Loucy (cell line): ENCODE results near the gene LTB4R2.

ENCODE experiments used
- H2AFZ ChIP-seq: fragments of 200-600 bp; sonication (generic); 2 replicates; pipeline ENCODE4 v1.6.0; 2016; ENCODE audit warnings: antibody characterized with exemption, mild to moderate bottlenecking, low read length, moderate library complexity
- H3F3A ChIP-seq: fragments of 200-600 bp; 2 replicates; pipeline ENCODE4 v1.6.0; 2016; ENCODE audit warnings: antibody characterized with exemption, low read depth, mild to moderate bottlenecking
- H3K27me3 ChIP-seq: fragments of 200-600 bp; sonication (generic); 2 replicates; pipeline ENCODE4 v1.6.1; 2014; ENCODE audit warnings: low read length, mild to moderate bottlenecking; ENCODE audit not compliant: insufficient read depth, poor library complexity, severe bottlenecking
- H3K36me3 ChIP-seq: fragments of 200-600 bp; sonication (generic); 2 replicates; pipeline ENCODE4 v1.6.1; 2016; ENCODE audit warnings: low read length; ENCODE audit not compliant: insufficient read depth
- H3K4me1 ChIP-seq: fragments of 200-600 bp; sonication (generic); 2 replicates; pipeline ENCODE4 v1.5.1; 2014; ENCODE audit warnings: low read length, mild to moderate bottlenecking; ENCODE audit not compliant: insufficient read depth, poor library complexity, severe bottlenecking
- H3K4me2 ChIP-seq: fragments of 200-600 bp; sonication (generic); 2 replicates; pipeline ENCODE4 v1.6.0; 2014; ENCODE audit warnings: antibody characterized with exemption, low read length, low read depth, mild to moderate bottlenecking; ENCODE audit not compliant: poor library complexity, severe bottlenecking
- H3K4me3 ChIP-seq: fragments of 200-600 bp; sonication (generic); 2 replicates; pipeline ENCODE4 v1.5.1; 2014; ENCODE audit warnings: low read length, mild to moderate bottlenecking, mixed read lengths; ENCODE audit not compliant: poor library complexity, severe bottlenecking
- H3K79me2 ChIP-seq: fragments of 200-600 bp; sonication (generic); 2 replicates; pipeline ENCODE4 v1.6.1; 2014; ENCODE audit warnings: low read length; ENCODE audit not compliant: insufficient read depth
- H3K9ac ChIP-seq: fragments of 200-600 bp; sonication (generic); 2 replicates; pipeline ENCODE4 v1.6.0; 2014; ENCODE audit warnings: mild to moderate bottlenecking, low read depth, low read length, moderate library complexity; ENCODE audit not compliant: poor library complexity, severe bottlenecking
- H3K9me2 ChIP-seq: fragments of 200-600 bp; sonication (generic); replicated peaks from 2 replicates; pipeline ENCODE4 v1.6.1; 2016; ENCODE audit warnings: low read depth, low read length, mixed read lengths
- H3K9me3 ChIP-seq: fragments of 200-600 bp; sonication (generic); 2 replicates; pipeline ENCODE4 v1.6.1; 2014; ENCODE audit warnings: mild to moderate bottlenecking, antibody characterized with exemption, low read length, low read depth; ENCODE audit not compliant: insufficient read depth
- H4K20me1 ChIP-seq: fragments of 200-600 bp; sonication (generic); 2 replicates; pipeline ENCODE4 v1.6.0; 2014; ENCODE audit warnings: antibody characterized with exemption, low read length, mild to moderate bottlenecking; ENCODE audit not compliant: insufficient read depth, poor library complexity, severe bottlenecking
- EZH2phosphoT487 ChIP-seq: fragments of 200-600 bp; IDR thresholded peaks from 2 replicates; pipeline ENCODE4 v1.6.1; 2018; ENCODE audit warnings: antibody characterized with exemption, mild to moderate bottlenecking, moderate library complexity, borderline replicate concordance
- TF ChIP-seq, protein P1 (sequence below): fragments of 200-600 bp; sonication (generic); conservative IDR thresholded peaks from 2 replicates; pipeline ENCODE4 v1.5.1; 2014; ENCODE audit warnings: mild to moderate bottlenecking, antibody characterized with exemption, low read length

Gene LTB4R2

DNA sequence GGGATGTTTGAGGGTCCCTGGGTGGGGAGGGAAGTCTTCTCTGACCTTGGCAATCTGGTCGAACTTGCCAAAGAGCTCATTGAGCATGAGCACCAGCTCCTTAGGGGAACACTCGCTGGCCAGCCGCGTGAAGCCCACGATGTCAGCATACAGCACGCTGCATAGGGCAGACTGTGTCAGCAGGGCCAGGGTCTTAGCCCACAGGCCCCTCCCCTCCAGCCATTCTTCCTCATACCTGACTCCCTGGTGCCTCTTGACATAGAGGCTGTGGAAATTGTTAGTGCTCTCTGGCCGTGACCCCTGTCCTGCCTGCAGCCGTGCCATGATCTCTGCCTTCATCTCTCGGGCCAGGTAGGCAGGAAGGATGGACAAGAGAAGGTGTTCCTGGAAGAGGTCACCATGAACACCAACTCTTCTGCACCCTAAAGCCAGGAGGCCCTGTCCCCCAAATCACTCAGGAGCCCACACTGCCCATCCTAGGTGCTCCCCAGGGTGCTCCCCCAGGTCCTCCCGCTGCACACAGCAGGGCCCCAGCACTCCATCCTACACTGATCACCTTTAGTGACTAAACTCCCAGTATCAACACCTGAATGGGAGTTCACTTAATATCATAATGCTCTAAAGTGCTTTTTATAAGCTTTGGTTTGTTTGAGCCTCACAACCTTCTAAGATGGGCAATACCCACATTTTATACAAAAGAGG, 21.2 kb downstream of the LTB4R2 start:
- TF ChIP-seq EZH2phosphoT487 = no peak
- TF ChIP-seq, protein P1, sequence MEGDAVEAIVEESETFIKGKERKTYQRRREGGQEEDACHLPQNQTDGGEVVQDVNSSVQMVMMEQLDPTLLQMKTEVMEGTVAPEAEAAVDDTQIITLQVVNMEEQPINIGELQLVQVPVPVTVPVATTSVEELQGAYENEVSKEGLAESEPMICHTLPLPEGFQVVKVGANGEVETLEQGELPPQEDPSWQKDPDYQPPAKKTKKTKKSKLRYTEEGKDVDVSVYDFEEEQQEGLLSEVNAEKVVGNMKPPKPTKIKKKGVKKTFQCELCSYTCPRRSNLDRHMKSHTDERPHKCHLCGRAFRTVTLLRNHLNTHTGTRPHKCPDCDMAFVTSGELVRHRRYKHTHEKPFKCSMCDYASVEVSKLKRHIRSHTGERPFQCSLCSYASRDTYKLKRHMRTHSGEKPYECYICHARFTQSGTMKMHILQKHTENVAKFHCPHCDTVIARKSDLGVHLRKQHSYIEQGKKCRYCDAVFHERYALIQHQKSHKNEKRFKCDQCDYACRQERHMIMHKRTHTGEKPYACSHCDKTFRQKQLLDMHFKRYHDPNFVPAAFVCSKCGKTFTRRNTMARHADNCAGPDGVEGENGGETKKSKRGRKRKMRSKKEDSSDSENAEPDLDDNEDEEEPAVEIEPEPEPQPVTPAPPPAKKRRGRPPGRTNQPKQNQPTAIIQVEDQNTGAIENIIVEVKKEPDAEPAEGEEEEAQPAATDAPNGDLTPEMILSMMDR = no peak

DNA sequence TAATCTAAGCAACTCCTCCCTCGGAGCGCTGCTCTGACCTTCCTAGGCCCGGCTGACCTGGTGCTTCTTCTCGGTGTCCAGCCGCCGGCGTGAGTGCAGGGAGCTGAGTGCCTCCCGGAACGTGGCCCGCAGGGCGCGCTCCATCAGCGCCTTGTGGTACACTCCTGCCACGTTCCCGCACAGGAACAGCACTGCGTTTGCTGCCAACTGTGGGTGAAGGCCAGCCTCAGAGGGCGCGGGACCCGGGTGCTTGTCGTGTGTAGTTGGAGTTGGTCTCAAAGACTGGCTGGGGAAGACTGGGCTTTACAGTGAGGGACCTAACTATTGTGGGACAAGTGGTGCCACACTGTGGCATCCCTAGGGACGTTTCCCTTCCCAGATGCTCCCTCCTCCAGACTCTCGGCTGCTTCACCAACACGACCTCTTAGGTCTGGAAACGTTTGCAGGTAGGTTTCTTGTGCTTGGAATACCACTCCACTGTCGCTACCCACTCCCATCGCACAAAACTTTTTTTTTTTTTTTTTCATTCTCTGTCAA, 21.9 kb downstream of the LTB4R2 start:
- Histone ChIP-seq H3K27me3 (no peaks in the 10 kb centered on the region), H3F3A (0 out of 2 replicates have a peak, but pooled peaks cover 3% of the 10 kb centered on the region), H3K4me3 (no peak overlapping the region), H3K9ac (no peak overlapping the region), H4K20me1 (no peaks in the 10 kb centered on the region), H2AFZ (no peak overlapping the region), H3K79me2 (no peaks in the 10 kb centered on the region), H3K4me2 (peak overlapping the region; percentile 32), H3K36me3 (no peaks in the 10 kb centered on the region), H3K9me2 (no peaks in the 10 kb centered on the region), H3K9me3 (no peaks in the 10 kb centered on the region), H3K4me1 (peaks cover 53% of the 10 kb centered on the region)
- TF ChIP-seq, protein P1 = no peak
- no peak for TF ChIP-seq EZH2phosphoT487

More for the DNA sequence above, 21.2 kb downstream of the LTB4R2 start:
- Histone ChIP-seq H3F3A (0 out of 2 replicates have a peak, but pooled peaks cover 3% of the 10 kb centered on the region), H4K20me1 (no peaks in the 10 kb centered on the region), H2AFZ (no peak overlapping the region), H3K36me3 (no peaks in the 10 kb centered on the region), H3K27me3 (no peaks in the 10 kb centered on the region), H3K9me2 (no peaks in the 10 kb centered on the region), H3K9ac (no peak overlapping the region), H3K79me2 (no peaks in the 10 kb centered on the region), H3K4me2 (no peak overlapping the region), H3K4me1 (peaks cover 49% of the 10 kb centered on the region), H3K4me3 (no peak overlapping the region), H3K9me3 (no peaks in the 10 kb centered on the region)

DNA sequence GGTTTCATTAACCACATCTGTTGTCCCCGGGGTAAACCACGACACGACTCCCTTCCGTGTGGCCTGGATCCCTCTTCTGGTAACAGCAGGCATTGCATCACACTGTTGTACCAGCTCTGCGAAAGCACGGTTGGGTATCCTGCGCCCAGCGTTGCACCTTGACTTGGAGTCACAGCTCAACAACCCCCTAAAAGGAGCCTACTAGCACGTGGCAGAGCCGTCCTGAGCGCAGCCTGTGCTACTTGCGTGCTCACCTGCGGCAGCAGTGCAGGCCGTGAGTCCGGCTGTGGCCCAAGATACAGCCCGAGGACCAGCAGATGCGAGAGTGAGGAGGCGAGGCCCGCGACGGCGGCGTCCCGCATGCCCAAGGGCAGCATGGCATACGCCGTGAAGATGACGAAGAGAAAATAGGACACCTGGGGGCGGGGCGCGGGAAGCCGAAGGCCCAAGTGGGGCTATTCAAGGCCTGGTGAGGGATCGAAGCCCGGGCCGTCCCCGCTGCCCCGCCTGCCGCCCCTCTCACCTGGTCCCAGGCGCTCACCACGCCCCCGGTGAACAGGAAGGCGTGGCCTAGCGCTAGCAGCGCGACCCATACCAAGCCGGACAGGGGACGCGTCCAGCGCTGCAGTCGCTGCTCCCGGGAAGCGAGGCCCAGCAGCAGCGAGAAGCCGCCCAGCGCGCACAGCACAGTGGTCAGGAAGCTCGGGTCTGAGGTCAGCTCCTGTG, 22.5 kb downstream of the LTB4R2 start:
- H3K4me3 ChIP-seq = no peak overlapping the region

More for the DNA sequence above, 22.5 kb downstream of the LTB4R2 start:
- Histone ChIP-seq H3K4me2 (peak overlapping the region; percentile 32), H3K9me2 (no peaks in the 10 kb centered on the region), H3K79me2 (no peaks in the 10 kb centered on the region), H2AFZ (no peak overlapping the region), H3K27me3 (no peaks in the 10 kb centered on the region), H3K9ac (no peak overlapping the region), H3K4me1 (peaks cover 53% of the 10 kb centered on the region), H3K9me3 (no peaks in the 10 kb centered on the region), H4K20me1 (no peaks in the 10 kb centered on the region), H3K36me3 (no peaks in the 10 kb centered on the region), H3F3A (0 out of 2 replicates have a peak, but pooled peaks cover under 1% of the 10 kb centered on the region)
- TF ChIP-seq, protein P1 = peak; percentile 80
- TF ChIP-seq EZH2phosphoT487 = no peak
